HEK293 (cell line): ENCODE measurements around the gene COA1.
A peak's percentile ranks its signal among the peaks of the same experiment; 100 is the strongest.

Source experiments
- CTCF ChIA-PET: fragments of 350-600 bp; formaldehyde crosslinking; extraction: SDS; loops from one replicate; lab custom pipeline; 2021; ENCODE audit warnings: antibody characterized with exemption; lab: Yijun Ruan, JAX
- POLR2A ChIA-PET: fragments of 300-600 bp; formaldehyde crosslinking; extraction: SDS; loops from one replicate; lab custom pipeline; 2020; ENCODE audit warnings: antibody characterized with exemption, inconsistent platforms; lab: Yijun Ruan, JAX
- H3K27ac ChIP-seq: fragments of 200-500 bp; sonication (Bioruptor generic); 2 replicates; pipeline ENCODE4 v1.5.1; 2014; ENCODE audit warnings: low read depth, low read length, control low read depth, inconsistent platforms; ENCODE audit errors: extremely low read depth
- H3K36me3 ChIP-seq, 2 experiments: fragments of 200-500 bp in 1 of 2; sonication (Bioruptor generic) in 1 of 2; 1 replicate in 1 of 2; 2 replicates in 1 of 2; pipeline ENCODE4 v1.5.1; 2014 to 2017; ENCODE audit warnings: inconsistent platforms in 2 of 2, low read length in 2 of 2; ENCODE audit not compliant: control insufficient read depth in 2 of 2, insufficient read depth in 1 of 2
- H3K4me1 ChIP-seq: fragments of 200-500 bp; sonication (Bioruptor generic); 2 replicates; pipeline ENCODE4 v1.5.1; 2014; ENCODE audit warnings: mild to moderate bottlenecking, low read length, inconsistent platforms; ENCODE audit not compliant: control insufficient read depth, insufficient read depth
- H3K4me3 ChIP-seq: 2 replicates; pipeline ENCODE4 v1.5.1; 2011; ENCODE audit warnings: low read depth, mild to moderate bottlenecking, control low read depth, low read length, moderate library complexity
- H3K9me3 ChIP-seq: fragments of 200-500 bp; sonication (Bioruptor generic); 2 replicates; pipeline ENCODE4 v1.5.1; 2014; ENCODE audit warnings: low read depth, low read length, inconsistent platforms; ENCODE audit not compliant: control insufficient read depth, insufficient read depth
- GLI4 ChIP-seq: fragments of 450-650 bp; formaldehyde crosslinking; IDR thresholded peaks from 2 replicates; pipeline ENCODE4 v1.5.1; 2016; ENCODE audit warnings: missing biosample characterization, missing genetic modification characterization
- HOXC10 ChIP-seq: sonication (generic); formaldehyde crosslinking; IDR thresholded peaks from 2 replicates; pipeline ENCODE4 v1.8.1; 2023; ENCODE audit warnings: mild to moderate bottlenecking, missing genetic modification reagents
- KLF17 ChIP-seq: fragments of 450-650 bp; formaldehyde crosslinking; IDR thresholded peaks from 2 replicates; pipeline ENCODE4 v1.5.1; 2016; ENCODE audit warnings: missing biosample characterization, missing genetic modification characterization
- KLF8 ChIP-seq: fragments of 450-650 bp; formaldehyde crosslinking; IDR thresholded peaks from 2 replicates; pipeline ENCODE4 v1.5.1; 2016; ENCODE audit warnings: missing biosample characterization, missing genetic modification characterization
- PATZ1 ChIP-seq: fragments of 450-650 bp; formaldehyde crosslinking; IDR thresholded peaks from 2 replicates; pipeline ENCODE4 v1.5.1; 2016; ENCODE audit warnings: missing biosample characterization, missing genetic modification characterization
- PRDM1 ChIP-seq: fragments of 450-650 bp; formaldehyde crosslinking; IDR thresholded peaks from 2 replicates; pipeline ENCODE4; 2016; ENCODE audit warnings: missing biosample characterization, missing genetic modification characterization
- SP2 ChIP-seq: fragments of 450-650 bp; formaldehyde crosslinking; IDR thresholded peaks from 2 replicates; pipeline ENCODE4 v1.5.1; 2016; ENCODE audit warnings: missing biosample characterization, missing genetic modification characterization
- YY1 ChIP-seq: fragments of 450-650 bp; formaldehyde crosslinking; IDR thresholded peaks from 2 replicates; pipeline ENCODE4 v1.5.1; 2018; ENCODE audit warnings: missing biosample characterization, missing genetic modification characterization
- ZBTB20 ChIP-seq: fragments of 450-650 bp; formaldehyde crosslinking; IDR thresholded peaks from 2 replicates; pipeline ENCODE4 v1.5.1; 2016; ENCODE audit warnings: missing biosample characterization, missing genetic modification characterization
- ZBTB26 ChIP-seq: fragments of 450-650 bp; formaldehyde crosslinking; optimal IDR thresholded peaks from 2 replicates; pipeline ENCODE3; 2016; ENCODE audit warnings: missing biosample characterization, mild to moderate bottlenecking, missing genetic modification characterization
- ZBTB8A ChIP-seq: fragments of 450-650 bp; formaldehyde crosslinking; IDR thresholded peaks from 2 replicates; pipeline ENCODE4 v1.5.1; 2016; ENCODE audit warnings: missing biosample characterization, missing genetic modification characterization
- ZIC2 ChIP-seq: fragments of 450-650 bp; formaldehyde crosslinking; IDR thresholded peaks from 2 replicates; pipeline ENCODE4 v1.5.1; 2016; ENCODE audit warnings: missing biosample characterization, missing genetic modification characterization
- ZNF112 ChIP-seq: fragments of 450-650 bp; formaldehyde crosslinking; IDR thresholded peaks from 2 replicates; pipeline ENCODE4 v1.5.0; 2017; ENCODE audit warnings: missing biosample characterization, missing genetic modification characterization
- ZNF138 ChIP-seq: fragments of 450-650 bp; formaldehyde crosslinking; IDR thresholded peaks from 2 replicates; pipeline ENCODE4 v1.5.1; 2016; ENCODE audit warnings: missing biosample characterization, missing genetic modification characterization, borderline replicate concordance
- ZNF221 ChIP-seq: fragments of 450-650 bp; formaldehyde crosslinking; IDR thresholded peaks from 2 replicates; pipeline ENCODE4 v1.5.1; 2017; ENCODE audit warnings: missing biosample characterization, missing genetic modification characterization, borderline replicate concordance
- ZNF335 ChIP-seq: fragments of 450-650 bp; formaldehyde crosslinking; conservative IDR thresholded peaks from 2 replicates; pipeline ENCODE4 v1.5.1; 2016; ENCODE audit warnings: missing biosample characterization, missing genetic modification characterization
- ZNF394 ChIP-seq: fragments of 450-650 bp; formaldehyde crosslinking; IDR thresholded peaks from 2 replicates; pipeline ENCODE4 v1.5.1; 2016; ENCODE audit warnings: missing biosample characterization, missing genetic modification characterization, mild to moderate bottlenecking, moderate library complexity, borderline replicate concordance
- ZNF510 ChIP-seq: fragments of 450-650 bp; formaldehyde crosslinking; IDR thresholded peaks from 2 replicates; pipeline ENCODE4 v1.5.1; 2018; ENCODE audit warnings: mild to moderate bottlenecking, missing genetic modification characterization, missing biosample characterization; ENCODE audit not compliant: insufficient replicate concordance
- ZNF660 ChIP-seq: fragments of 450-650 bp; IDR thresholded peaks from 2 replicates; pipeline ENCODE4 v1.5.1; 2018; ENCODE audit warnings: missing biosample characterization, mild to moderate bottlenecking, missing genetic modification characterization
- ZNF677 ChIP-seq: fragments of 450-650 bp; IDR thresholded peaks from 2 replicates; pipeline ENCODE4 v1.5.0; 2018; ENCODE audit warnings: missing biosample characterization, mild to moderate bottlenecking, missing genetic modification characterization, moderate library complexity
- ZNF747 ChIP-seq: fragments of 450-650 bp; formaldehyde crosslinking; IDR thresholded peaks from 2 replicates; pipeline ENCODE4 v1.5.1; 2016; ENCODE audit warnings: missing biosample characterization, missing genetic modification characterization
- ZSCAN30 ChIP-seq: fragments of 450-650 bp; IDR thresholded peaks from 2 replicates; pipeline ENCODE4 v1.5.1; 2018; ENCODE audit warnings: missing biosample characterization, mild to moderate bottlenecking, missing genetic modification characterization, moderate library complexity
- TF ChIP-seq, protein P1 (sequence below): fragments of 450-650 bp; formaldehyde crosslinking; IDR thresholded peaks from 2 replicates; pipeline ENCODE4 v1.5.1; 2016; ENCODE audit warnings: missing biosample characterization, missing genetic modification characterization
- TF ChIP-seq, protein P2 (sequence below): fragments of 450-650 bp; formaldehyde crosslinking; IDR thresholded peaks from 2 replicates; pipeline ENCODE4 v1.5.1; 2016; ENCODE audit warnings: missing biosample characterization, missing genetic modification characterization

The COA1 gene

DNA sequence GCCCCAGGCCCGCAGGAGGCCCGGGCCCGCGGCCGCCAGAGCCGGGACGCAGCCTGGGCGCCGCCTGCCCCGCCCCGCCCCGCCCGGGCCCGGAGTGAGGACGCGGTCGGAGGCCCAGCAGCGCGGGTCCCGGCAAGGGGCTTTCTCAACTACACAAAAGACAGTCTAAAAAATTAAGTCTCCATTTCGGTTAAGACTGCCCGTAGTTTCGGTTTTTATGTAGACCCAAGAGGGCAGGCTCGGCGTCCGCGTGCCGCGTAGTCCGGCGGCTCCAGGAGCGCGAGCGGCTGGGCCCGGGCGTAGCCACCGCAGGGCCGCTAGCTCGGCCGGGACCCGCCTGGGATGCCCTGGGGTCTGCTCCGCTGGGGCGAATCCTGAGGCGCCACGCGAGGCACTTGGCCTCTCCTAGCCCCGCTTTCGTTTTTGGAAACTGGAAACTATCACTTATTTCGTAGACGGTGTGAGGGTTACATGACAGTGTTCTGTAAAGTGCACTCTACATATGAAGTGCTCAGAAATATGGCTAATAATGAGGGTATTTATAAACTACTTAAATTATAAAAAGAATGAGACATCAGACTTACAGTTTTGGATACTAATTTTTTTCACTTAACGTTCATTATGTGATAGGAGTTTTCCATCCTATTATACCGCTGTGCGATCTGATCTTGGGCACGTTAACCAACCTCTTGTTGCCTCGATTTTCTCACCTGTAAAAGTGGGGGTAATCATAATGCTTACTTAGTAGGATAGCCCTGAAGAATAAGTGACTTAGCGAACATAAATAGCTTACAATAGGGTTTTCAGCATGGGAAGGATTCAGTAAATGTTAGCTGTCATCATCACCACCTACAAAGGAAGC lies 29.7 kb upstream of the COA1 start:
- Histone ChIP-seq H3K4me3 (peak overlapping the region; percentile 66), H3K4me1 (peaks cover 17% of the 10 kb centered on the region), H3K9me3 (no peaks in the 10 kb centered on the region), H3K27ac (peak overlapping the region; percentile 83), H3K36me3 (no peaks in the 10 kb centered on the region)
- TF ChIP-seq ZNF747 (tag by site-specific recombination): no peak
- TF ChIP-seq ZNF677: no peak
- TF ChIP-seq, protein P1, sequence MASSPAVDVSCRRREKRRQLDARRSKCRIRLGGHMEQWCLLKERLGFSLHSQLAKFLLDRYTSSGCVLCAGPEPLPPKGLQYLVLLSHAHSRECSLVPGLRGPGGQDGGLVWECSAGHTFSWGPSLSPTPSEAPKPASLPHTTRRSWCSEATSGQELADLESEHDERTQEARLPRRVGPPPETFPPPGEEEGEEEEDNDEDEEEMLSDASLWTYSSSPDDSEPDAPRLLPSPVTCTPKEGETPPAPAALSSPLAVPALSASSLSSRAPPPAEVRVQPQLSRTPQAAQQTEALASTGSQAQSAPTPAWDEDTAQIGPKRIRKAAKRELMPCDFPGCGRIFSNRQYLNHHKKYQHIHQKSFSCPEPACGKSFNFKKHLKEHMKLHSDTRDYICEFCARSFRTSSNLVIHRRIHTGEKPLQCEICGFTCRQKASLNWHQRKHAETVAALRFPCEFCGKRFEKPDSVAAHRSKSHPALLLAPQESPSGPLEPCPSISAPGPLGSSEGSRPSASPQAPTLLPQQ (tag by site-specific recombination): 0 out of 2 replicates have a peak, but pooled peaks have one; percentile 13
- TF ChIP-seq ZBTB26 (tag by site-specific recombination): peak; percentile 56
- peak; percentile 51 for TF ChIP-seq ZIC2 (tag by site-specific recombination)
- TF ChIP-seq ZNF335: peak; percentile 73
- peak; percentile 76; the same call in 1 of the 2 replicates for TF ChIP-seq KLF8 (tag by site-specific recombination)
- peak; percentile 32 for TF ChIP-seq SP2 (tag by site-specific recombination)
- peak; percentile 76; the same call in 1 of the 2 replicates for TF ChIP-seq ZBTB20 (tag by site-specific recombination)
- peak; percentile 12; the same call in 1 of the 2 replicates for TF ChIP-seq ZBTB8A (tag by site-specific recombination)
- no peak for TF ChIP-seq KLF17 (tag by site-specific recombination)
- TF ChIP-seq PRDM1 (tag by site-specific recombination): peak; percentile 72
- no peak for TF ChIP-seq YY1 (tag by site-specific recombination)
- peak; percentile 26; the same call in 1 of the 2 replicates for TF ChIP-seq ZNF660 (tag by site-specific recombination)
- no peak for TF ChIP-seq ZSCAN30 (tag by site-specific recombination)
- 0 out of 2 replicates have a peak, but pooled peaks have one; percentile 23 for TF ChIP-seq ZNF394
- ChIA-PET CTCF (interaction anchor here (0.5 to 1.1 kb wide), 2 partner anchors 60 to 176 kb away, joined by 3 read pairs; partner anchors contain the start of gene STK17A), POLR2A (interaction anchor here (0.5 to 2.3 kb wide), 12 partner anchors 9 to 176 kb away, joined by 3 to 16 read pairs (median 4); partner anchors contain the start of genes COA1, MRPS24 and STK17A)

GRCh38 chr7:43758029-43758821 lies 28.9 kb upstream of the COA1 start, which contains the start of gene BLVRA:
Gene BLVRA, plus strand, starts transcription at chr7:43758680. Its CDS starts 12,479 bp downstream, at chr7:43771159.
- ChIA-PET POLR2A (interaction anchor here (0.6 to 2.3 kb wide), 8 partner anchors 10 to 175 kb away, joined by 3 to 16 read pairs (median 4); partner anchors contain the start of genes COA1, MRPS24 and STK17A), CTCF (interaction anchor here (0.5 to 0.6 kb wide), 3 partner anchors 176 to 1484 kb away, joined by 3 read pairs; partner anchors contain the start of gene STK17A)
- Histone ChIP-seq H3K4me1 (peaks cover 11% of the 10 kb centered on the region), H3K4me3 (peak within 1 kb of the TSS; percentile 66), H3K9me3 (no peaks in the 10 kb centered on the region), H3K36me3 (no peaks in the 10 kb centered on the region), H3K27ac (peak within 1 kb of the TSS; percentile 83)
- no peak for TF ChIP-seq ZNF221 (tag by site-specific recombination)
- no peak for TF ChIP-seq ZNF510 (tag by site-specific recombination)
- TF ChIP-seq GLI4: peak; percentile 22; the same call in 1 of the 2 replicates
- TF ChIP-seq, protein P2, sequence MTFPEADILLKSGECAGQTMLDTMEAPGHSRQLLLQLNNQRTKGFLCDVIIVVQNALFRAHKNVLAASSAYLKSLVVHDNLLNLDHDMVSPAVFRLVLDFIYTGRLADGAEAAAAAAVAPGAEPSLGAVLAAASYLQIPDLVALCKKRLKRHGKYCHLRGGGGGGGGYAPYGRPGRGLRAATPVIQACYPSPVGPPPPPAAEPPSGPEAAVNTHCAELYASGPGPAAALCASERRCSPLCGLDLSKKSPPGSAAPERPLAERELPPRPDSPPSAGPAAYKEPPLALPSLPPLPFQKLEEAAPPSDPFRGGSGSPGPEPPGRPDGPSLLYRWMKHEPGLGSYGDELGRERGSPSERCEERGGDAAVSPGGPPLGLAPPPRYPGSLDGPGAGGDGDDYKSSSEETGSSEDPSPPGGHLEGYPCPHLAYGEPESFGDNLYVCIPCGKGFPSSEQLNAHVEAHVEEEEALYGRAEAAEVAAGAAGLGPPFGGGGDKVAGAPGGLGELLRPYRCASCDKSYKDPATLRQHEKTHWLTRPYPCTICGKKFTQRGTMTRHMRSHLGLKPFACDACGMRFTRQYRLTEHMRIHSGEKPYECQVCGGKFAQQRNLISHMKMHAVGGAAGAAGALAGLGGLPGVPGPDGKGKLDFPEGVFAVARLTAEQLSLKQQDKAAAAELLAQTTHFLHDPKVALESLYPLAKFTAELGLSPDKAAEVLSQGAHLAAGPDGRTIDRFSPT (tag by site-specific recombination): 0 out of 2 replicates have a peak, but pooled peaks have one; percentile 32
- TF ChIP-seq ZNF138 (tag by site-specific recombination): no peak
- peak; percentile 86 for TF ChIP-seq PATZ1 (tag by site-specific recombination)
- peak; percentile 23; the same call in 1 of the 2 replicates for TF ChIP-seq ZBTB8A (tag by site-specific recombination)
- no peak for TF ChIP-seq ZNF112 (tag by site-specific recombination)
- no peak for TF ChIP-seq HOXC10 (CRISPR knock-in tag)
